ENCODE results near the gene DNAAF8.

The DNAAF8 gene

DNA sequence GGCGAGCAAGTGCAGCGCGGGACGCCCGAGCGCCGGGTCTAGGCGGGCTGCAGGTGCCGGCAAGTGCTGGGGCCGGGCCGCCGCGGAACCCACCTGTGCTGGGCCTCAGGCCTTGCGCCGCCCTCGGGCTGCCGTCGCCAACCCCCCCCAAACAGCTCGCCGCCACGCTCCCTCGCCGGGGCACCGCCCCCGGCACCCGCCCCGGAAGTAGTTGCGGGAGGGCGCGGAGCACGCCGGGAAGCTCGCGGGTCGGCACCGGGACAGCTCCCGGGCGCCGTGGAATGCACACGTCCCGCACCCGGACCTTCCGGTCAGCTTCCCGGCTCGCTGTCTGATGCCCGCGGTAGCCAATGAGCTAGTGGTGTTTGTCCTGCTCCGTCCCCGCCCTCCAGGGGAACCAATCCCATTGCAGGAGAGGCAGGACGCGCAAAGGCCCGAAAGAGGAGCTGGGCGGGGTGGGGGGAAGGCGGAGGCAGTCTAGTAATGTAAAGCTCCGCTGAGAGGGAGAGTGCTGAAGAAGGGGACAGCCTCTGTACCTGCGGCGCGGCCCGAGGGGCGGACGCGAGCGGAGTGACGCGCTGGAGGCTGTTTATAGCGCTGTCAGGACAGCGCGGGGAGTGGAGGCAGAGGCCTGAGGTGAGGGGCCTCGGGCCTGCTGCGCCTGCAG is at the start of gene DNAAF8, which contains the start of gene ANKS3:
DNAAF8 (plus strand) TSS at position 475 of the 667 bp plus-strand sequence. CDS start 1,978 bp downstream, outside the sequence.
ANKS3 (minus strand) TSS at position 209 of the 667 bp plus-strand sequence. CDS start 4,122 bp downstream, outside the sequence.
- in situ Hi-C loops (cut with HindIII; ENCODE audit: low pct_ligation_motif_present, low sequenced_read_pairs), result no loop called here
- TF ChIP-seq, protein P1, sequence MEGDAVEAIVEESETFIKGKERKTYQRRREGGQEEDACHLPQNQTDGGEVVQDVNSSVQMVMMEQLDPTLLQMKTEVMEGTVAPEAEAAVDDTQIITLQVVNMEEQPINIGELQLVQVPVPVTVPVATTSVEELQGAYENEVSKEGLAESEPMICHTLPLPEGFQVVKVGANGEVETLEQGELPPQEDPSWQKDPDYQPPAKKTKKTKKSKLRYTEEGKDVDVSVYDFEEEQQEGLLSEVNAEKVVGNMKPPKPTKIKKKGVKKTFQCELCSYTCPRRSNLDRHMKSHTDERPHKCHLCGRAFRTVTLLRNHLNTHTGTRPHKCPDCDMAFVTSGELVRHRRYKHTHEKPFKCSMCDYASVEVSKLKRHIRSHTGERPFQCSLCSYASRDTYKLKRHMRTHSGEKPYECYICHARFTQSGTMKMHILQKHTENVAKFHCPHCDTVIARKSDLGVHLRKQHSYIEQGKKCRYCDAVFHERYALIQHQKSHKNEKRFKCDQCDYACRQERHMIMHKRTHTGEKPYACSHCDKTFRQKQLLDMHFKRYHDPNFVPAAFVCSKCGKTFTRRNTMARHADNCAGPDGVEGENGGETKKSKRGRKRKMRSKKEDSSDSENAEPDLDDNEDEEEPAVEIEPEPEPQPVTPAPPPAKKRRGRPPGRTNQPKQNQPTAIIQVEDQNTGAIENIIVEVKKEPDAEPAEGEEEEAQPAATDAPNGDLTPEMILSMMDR (IDR thresholded peaks at IDR 0.05; ENCODE audit: low read depth, low read length, missing control alignments), result no peak
- H3K27ac ChIP-seq, result peak within 1 kb of the TSS; percentile 86

DNA sequence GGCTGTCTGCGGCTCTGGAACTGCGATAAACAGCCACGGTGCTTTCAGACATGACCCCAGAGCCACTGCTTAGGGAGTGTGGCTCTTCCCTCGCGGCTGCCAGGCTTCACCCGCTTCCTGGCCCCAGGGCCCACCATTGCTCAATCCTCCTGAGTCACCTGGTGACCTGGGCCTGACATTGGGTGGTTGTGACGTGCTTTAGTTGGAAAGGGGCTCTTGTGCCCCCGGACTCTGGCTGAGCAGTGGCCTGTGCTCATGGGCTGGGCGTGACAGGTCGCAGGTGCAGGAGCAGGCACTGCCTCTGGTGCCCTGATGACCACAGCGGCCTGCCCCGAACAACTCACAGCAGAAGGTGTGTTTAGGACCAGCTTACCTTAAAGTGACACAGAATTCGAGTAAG is 49.6 kb upstream of the DNAAF8 start:
- Histone ChIP-seq H3K27ac (no peak overlapping the region), H3K27me3 (replicated peaks) (no peaks in the 10 kb centered on the region), H3K36me3 (replicated peaks) (peaks cover 60% of the 10 kb centered on the region), H3K4me3 (ENCODE audit: low read depth, low read length) (no peak overlapping the region)
- in situ Hi-C loops (cut with HindIII; ENCODE audit: low pct_ligation_motif_present, low sequenced_read_pairs), result no loop called here
- no peak for DNase-seq
- TF ChIP-seq, protein P1 (IDR thresholded peaks at IDR 0.05; ENCODE audit: low read depth, low read length, missing control alignments), result no peak

More for the DNA sequence above, at the start of gene DNAAF8, which contains the start of gene ANKS3:
- Histone ChIP-seq H3K27me3 (replicated peaks) (no peaks in the 10 kb centered on the region), H3K36me3 (replicated peaks) (no peaks in the 10 kb centered on the region), H3K4me3 (ENCODE audit: low read depth, low read length) (peak within 1 kb of the TSS; percentile 94)
- DNase-seq, result peak; percentile 98

DNA sequence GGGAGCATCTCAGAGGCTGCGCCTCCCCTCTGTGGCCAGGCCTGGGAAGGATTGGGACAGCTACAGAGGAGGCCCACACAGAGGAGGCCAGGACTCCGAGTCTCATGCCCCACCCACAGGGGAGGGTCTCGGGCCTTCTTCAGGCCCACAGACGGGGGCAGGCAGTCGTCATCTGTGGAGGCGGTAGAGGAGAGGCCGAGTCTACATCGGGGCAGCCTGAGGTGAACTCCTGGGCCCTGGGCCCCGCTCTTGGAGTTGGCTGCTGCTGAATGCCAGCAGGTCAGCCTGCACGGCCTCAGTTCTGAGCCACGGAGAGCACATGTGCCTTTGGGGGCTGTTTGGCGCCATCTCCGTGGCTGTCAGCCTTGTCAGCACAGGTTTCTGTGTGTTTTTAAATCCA is 49.0 kb upstream of the DNAAF8 start:
- no peak overlapping the region for H3K27ac ChIP-seq
- TF ChIP-seq, protein P1 (IDR thresholded peaks at IDR 0.05; ENCODE audit: low read depth, low read length, missing control alignments), result no peak
- H3K27me3 ChIP-seq (replicated peaks), result no peaks in the 10 kb centered on the region
- H3K4me3 ChIP-seq (ENCODE audit: low read depth, low read length), result no peak overlapping the region
- DNase-seq, result no peak
- H3K36me3 ChIP-seq (replicated peaks), result peaks cover 60% of the 10 kb centered on the region
- in situ Hi-C loops (cut with HindIII; ENCODE audit: low pct_ligation_motif_present, low sequenced_read_pairs), result no loop called here

DNA sequence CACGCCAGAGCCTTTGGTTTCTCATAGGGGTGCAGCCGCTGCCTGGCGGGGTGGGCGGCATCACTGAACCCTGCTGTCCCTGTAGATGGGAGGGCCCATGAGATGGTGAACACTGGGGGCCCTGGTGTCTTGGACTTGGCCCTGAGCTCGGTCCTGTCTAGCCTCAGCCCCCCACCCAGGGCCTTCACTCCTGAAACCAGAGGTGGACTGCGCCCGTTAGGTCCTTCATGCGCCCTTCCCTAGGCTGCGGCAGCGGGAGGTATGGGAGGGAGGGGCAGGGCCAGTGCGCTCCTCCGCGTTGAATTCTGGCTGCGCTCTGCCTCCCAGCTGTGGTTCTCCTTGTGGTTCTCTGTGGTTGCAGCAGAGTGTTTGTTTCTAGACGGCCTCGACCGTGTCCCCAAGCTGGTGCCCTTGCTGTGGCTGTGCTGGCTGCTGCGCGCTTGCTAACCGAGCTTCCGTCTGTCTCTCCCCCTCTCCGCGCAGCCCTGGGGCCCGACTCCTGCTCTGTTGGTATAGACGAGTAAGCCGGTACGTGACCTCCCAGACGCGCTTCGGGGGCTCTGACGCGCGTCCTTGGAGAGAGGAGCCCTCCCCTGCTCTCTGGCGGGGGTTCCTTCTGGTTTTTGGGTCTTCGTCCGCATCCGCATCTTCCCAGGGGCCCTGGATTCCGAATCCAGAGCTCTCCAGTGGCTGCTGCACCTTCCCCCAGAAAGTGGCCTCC is 48.4 kb upstream of the DNAAF8 start:
- peaks cover 60% of the 10 kb centered on the region for H3K36me3 ChIP-seq (replicated peaks)
- DNase-seq, result no peak
- TF ChIP-seq, protein P1 (IDR thresholded peaks at IDR 0.05; ENCODE audit: low read depth, low read length, missing control alignments), result no peak
- no peak overlapping the region for H3K27ac ChIP-seq
- no peak overlapping the region for H3K4me3 ChIP-seq (ENCODE audit: low read depth, low read length)
- no peaks in the 10 kb centered on the region for H3K27me3 ChIP-seq (replicated peaks)
- in situ Hi-C loops (cut with HindIII; ENCODE audit: low pct_ligation_motif_present, low sequenced_read_pairs), result no loop called here

DNA sequence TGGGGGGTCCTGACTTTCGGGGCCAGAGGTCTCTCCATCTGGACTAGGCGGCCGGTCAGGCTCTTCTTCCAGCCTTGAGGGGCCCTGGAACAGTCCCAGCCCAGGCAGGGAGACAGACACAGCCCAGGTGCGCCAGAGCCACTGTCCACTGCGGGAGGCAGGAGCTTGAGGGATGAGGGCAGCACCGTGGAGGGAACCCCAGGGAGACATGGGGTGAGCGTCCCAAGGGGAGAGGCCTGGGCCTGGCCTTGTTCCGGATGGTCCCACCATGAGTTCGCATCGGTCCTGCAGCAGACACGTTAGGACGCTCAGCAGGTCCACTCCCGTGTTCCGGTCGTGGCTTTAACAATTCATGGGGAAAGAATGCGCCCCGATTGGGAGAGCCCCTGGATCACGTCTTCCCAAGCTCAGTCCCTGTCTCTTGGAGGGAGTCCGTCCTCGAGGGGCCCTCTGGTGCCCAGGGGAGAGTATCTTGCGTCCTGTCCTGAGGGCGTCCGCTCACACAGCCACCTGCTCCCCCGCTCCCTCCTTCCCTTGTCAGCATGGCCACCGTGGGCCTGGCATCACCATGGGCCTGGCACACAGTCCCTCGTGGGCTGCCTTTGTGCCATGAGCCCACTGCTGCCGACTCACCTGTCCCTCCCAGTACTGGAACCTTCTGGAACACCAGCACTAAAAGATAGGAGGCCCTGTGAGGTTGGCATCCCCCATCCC is 47.7 kb upstream of the DNAAF8 start:
- in situ Hi-C loops (cut with HindIII; ENCODE audit: low pct_ligation_motif_present, low sequenced_read_pairs), result no loop called here
- Histone ChIP-seq H3K27ac (no peak overlapping the region), H3K4me3 (ENCODE audit: low read depth, low read length) (no peak overlapping the region), H3K36me3 (replicated peaks) (peaks cover 58% of the 10 kb centered on the region), H3K27me3 (replicated peaks) (no peaks in the 10 kb centered on the region)
- TF ChIP-seq, protein P1 (IDR thresholded peaks at IDR 0.05; ENCODE audit: low read depth, low read length, missing control alignments), result no peak
- DNase-seq, result no peak

Measured in brain microvascular endothelial cell (primary cell).